Kidney tubule cell (primary cell): ENCODE measurements around the gene EYS.

ENCODE experiments used
- DNase-seq: peaks from one replicate; pipeline ENCODE4 v3.0.0-alpha.2; 2018; ENCODE audit warnings: low spot score

Gene EYS

DNA sequence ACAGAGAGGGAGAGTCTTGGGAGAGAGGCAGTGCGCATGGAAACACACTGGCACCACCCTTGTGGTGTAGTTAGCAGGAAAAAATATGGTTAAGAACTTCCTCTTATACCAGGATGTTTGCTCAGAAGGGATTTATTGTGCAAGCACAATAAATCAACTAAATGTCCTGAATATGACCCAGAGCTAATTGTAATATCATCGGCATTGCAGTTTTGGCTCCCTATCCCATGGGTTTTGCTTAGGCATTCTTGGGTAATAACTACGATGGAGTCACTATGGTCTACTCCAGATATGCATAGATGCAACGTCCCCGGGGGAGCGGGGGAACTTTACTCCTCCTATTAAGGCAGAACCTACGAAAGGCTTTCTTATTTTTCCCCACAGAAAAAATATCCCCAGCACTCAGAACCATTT, 751.6 kb downstream of the EYS start:
- DNase-seq, result no peak

DNA sequence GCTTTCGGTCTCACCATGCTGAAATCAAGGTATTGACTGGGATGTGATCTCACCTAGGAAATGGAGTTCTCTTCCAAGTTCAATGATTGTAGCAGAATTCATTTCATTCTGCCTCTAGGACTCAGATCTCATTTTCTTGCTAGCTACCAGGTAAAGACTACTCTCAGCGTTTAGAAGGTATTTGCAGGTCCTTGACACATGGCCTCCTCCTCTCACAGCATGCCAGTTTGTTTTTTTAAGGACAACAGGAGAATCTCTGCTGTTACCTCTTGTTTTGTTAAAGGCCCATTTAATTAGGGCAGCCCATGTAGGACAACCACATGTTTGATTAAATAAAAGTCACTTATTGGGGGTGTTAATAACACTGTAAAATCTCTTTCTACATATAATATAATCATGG, 757.8 kb downstream of the EYS start:
- no peak for DNase-seq

DNA sequence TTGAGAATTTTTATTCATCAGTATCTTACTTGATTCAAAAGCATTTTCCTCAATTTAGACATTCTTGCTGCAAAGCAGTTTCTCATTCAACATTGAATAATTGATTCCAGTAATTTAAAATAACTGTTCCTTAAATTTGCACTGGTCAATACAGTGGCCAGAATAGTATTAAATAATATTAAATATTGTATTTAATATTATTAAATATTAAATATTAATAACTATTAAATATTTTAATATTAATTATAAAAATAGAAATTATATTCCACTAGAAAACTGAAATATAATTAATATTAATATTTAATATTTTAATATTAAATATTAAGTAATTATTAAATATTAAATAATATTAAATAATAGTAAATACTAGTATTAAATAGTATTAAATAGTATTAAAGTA, 758.8 kb downstream of the EYS start:
- DNase-seq, result no peak

DNA sequence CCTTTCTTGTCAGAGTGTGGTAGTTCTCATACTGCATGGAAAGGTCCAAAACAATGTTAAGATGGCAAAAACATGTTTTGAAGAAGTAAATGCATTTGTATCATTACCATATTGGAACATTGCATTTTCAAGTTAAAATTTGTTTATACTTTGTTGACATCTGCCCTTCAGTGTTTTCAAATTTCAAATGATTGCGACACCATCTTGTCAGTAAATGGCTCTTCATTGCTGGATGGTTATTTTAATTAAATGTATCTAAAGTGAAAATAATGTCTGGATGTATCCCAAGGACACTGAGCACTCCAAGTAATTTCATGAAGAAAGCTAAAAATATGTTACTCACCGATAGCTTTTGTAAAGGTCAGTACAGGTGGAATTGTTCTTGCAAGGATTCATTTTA, 761.6 kb downstream of the EYS start:
- DNase-seq, result no peak

DNA sequence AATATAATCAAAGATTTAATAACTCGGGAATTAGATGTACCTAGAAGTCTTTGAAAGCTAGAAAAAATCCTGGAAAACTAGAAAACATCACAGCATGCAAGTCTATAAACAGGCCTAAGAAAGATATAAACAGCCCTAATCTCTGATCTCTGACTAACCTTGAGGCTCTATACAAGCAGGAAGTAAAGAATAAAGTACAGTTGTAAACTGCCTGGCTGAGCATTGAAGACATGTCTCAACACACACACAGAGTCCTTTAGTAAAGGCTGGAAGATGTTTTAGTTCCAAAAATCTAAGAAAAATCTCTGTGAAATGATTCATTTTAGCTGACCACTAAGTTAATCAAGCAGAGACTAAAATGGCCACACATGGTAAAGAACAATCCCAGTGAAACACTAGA, 774.5 kb downstream of the EYS start:
- no peak for DNase-seq

DNA sequence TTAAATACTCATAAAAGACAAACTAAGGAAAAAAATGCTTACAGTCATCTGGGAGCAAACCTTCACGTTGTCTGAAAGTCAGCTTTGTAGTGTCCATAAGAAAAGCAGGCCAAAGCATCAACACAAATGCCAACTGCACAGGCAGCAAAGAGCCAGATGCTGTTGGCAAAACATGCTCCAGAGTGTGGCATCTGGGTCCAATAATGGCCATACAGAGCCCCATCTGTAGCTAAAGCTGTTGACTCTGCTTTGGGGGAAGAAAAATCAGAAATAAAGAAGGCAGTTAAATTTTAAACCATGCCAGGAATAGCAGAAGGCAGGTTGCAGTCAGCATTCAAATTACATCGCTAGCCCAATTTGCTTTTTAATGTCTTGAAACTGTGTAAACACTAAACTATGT, 776.3 kb downstream of the EYS start:
- no peak for DNase-seq

DNA sequence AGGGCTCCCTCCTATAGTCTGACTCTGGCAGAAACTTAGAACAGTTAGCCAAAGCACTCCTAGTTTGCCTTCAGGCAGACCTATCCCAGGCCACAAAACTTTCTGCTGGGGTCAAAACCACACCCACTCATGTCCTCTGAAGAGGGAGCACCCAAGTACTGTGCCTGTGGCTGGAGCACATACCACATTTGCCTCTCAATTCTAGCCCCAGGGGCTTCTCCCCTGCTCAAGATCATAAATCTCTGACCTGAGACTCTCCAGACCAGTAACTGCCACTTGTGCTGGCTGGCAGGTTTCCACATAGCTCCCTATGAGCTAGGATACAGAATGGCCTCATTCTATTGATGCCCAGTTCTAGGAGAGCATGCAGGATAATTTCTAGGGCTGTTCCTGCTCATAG, 781.0 kb downstream of the EYS start:
- DNase-seq, result no peak

DNA sequence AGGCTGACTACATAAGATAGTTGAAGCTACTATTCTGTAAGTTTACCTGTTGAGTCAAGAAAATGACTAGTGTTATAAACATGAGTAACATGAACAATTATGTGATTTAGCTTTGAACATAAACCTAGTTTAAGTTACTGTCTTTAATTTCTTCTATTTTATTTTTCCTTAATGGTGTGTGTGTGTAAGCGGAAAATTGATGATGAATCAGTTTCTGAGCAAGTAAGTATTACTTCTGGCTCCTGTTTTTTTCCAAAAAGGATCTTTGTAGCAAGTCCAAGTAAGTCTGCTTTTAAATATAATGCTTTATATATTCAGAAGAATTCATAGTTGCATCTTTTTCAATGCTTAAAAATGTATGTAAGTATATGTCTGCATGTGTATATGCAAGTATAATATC, 786.8 kb downstream of the EYS start:
- DNase-seq, result no peak

DNA sequence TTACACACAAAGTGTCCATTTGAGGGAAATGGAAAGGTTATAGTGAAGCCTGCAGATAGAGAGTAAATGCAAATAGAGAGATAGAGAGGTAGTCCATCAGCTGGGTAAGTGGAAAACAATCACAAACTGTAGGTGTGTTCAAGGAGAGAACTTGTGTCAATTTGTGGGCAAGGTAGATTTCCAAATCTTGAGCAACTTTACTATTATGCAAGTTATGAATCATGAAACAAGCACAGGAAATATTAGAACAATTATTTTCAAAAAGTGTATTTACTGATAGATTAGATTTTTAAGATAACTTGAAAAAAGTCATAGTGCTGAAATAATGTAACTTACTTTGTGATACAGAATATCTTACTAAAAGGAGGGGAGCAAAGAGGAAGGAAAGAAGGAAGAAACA, 792.9 kb downstream of the EYS start:
- DNase-seq, result no peak

DNA sequence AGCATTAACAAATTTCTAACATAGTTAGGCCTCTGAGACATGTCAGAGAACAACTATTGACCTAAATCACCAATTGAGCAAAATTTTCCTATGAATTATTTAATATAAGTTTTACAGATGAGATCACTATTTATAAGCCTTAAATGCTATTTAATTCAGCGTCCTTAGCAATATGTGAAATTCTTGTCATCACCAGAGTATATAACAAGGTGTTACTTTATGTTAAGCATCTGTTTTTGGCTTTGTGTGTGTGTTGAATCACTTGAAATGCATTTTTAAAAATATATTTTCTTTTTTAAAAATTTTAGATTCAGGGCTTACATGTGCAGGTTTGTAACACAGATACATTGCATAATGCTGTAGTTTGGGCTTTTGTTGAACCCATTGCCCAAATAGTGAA, 794.1 kb downstream of the EYS start:
- DNase-seq, result no peak

DNA sequence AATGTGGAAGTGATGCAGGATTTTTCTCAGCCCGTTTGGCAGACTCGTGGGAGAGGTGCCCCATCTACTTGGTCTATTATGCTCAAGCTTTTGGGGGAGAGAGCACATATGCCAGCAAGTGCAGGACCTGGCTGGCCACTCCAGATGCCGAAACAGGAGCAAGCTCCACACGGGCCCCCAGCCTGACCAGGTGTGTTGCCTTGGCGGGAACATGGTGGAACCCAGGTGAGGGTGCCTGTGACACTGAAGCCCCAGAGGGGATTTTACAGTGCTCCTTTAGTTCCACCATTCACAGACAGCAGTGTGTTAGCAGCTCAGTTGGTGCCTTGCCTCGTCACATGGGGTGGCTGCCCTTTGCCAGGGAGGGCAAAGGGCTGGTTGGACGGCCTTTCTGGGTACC, 798.9 kb downstream of the EYS start:
- no peak for DNase-seq

DNA sequence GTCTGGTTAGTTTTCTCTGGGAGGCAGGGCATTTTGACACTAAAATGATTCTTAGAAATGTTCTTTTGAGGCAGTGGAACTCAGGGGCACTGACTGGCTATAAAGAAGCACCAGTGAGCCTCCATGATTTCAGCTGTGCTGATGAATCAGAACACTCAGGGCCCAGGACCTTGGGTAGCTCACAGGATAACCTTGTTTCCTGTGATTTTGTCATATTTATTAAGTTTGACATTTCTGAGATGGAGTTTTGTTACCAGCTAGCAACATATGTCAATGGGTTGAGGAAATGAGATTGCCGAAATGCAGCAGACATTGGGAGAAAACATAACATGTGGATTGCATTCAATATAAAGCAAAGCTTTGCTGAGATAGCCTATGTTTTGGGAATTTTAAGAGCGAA, 802.4 kb downstream of the EYS start:
- DNase-seq, result no peak

DNA sequence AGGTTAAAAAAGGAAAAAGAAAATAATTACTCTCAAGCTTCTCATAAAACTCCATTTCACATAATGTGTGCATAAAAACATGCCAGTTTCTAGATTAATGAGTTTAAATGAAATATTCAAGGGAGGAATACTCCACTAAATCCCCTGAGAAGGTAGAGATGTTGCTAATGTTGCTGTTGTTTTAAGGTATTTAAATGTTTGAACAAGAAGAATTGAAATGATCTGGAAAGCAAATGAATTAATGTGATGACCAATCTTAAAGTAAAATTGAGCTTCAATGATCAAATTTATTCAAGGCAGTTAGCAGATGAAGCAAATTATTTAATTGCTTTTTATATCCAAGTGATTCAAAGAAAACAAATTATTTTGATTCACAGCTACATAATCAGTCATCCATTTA, 804.4 kb downstream of the EYS start:
- no peak for DNase-seq

DNA sequence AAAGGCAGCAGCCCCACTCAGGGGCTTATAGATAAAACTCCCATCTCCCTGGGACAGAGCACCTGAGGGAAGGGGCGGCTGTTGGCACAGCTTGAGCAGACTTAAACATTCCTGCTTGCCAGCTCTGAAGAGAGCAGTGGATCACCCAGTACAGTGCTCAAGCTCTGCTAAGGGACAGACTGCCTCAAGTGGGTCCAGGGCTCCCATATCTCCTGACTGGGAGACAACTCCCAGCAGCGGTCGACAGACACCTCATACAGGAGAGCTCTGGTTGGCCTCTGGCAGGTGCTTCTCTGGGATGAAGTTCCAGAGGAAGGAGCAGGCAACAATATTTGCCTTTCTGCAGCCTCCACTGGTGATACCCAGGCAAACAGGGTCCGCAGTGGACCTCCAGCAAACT, 810.1 kb downstream of the EYS start:
- no peak for DNase-seq

DNA sequence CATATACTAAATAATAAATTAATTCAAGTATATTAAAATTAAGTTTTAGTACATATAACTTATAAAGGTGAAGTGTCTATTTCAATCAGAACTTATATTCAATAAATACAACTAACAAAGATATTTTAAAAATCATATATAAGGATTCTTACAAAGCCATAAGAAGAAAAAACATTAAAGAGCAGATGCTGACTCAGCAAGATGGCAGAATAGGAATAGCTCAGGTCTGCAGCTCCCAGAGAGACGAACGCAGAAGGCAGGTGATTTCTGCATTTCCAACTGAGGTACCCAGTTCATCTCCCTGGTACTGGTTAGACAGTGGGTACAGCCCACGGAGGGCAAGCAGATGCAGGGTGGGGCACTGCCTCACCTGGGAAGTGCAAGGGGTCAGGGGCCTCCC, 811.1 kb downstream of the EYS start:
- no peak for DNase-seq

DNA sequence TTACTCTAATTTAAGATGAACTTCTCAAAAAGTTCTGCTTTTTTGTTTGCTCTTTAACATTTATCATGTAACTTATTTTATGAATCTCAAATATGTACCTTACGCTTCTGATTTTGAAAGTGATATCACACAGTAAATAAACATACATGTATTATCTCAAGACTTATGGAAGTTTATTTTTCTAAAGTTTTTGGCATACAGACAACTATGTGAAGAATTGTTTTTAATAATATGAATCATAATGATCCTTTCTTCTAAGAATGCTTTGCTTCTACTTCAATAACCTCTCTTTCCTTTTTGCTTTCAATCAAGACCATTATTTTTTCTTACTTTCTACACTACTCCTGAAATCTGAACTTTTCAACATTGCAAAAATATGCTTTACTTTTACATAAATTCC, 816.4 kb downstream of the EYS start:
- DNase-seq, result no peak

DNA sequence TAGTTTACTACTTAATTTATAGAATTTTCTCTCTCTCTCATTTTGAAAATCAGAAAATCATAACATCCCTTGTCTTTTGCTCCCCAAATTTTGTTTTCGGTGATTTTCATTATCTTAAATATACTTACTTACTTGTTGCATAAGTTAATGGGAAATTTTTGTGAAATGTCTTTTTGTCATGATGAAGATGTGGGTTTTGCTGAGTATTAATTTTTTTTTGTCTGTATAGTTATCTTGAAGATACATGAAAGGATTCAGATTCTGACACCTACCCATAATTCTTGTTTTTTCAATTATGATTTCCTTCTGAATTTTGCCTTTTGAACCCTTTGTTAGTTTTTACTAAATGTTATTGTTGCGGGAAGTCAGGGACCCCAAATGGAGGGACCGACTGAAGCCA, 817.9 kb downstream of the EYS start:
- no peak for DNase-seq

DNA sequence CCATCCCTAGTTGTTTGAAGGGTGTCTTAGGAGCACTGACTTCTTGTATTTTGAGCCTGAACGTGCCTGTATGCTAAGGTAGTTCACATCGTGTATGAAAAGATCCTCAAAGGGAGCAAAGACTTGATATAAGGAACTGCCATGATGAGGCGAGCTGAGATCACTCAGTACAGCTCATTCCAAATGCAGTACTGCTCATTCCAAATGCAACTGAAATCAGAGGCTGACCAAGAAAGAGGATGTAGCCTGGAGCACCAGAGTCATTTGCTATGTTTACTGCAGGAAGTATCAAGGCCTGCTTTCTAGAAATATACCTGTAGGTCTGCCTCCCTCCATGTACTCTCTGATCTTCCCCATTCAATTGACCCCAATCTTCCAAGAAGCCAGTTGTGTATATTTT, 832.2 kb downstream of the EYS start:
- no peak for DNase-seq

DNA sequence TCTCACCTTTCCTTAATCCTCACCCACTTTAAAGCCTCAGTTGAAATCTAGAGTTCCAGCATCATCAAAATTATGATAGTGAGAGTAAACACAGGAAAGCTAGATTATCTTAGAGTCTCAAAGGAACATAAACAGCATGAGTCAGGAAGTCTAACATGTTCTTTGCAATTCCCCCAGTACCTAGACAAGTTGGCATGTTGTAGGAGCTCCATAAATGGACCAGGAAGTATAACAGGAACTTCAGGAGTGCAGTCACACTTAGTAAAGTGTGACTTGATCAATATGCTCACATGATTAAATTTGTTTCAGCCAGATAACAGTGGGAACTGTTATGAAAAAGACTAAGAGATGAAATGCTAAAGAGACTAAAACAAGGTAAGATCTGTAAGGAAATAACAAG, 834.4 kb downstream of the EYS start:
- DNase-seq, result no peak

DNA sequence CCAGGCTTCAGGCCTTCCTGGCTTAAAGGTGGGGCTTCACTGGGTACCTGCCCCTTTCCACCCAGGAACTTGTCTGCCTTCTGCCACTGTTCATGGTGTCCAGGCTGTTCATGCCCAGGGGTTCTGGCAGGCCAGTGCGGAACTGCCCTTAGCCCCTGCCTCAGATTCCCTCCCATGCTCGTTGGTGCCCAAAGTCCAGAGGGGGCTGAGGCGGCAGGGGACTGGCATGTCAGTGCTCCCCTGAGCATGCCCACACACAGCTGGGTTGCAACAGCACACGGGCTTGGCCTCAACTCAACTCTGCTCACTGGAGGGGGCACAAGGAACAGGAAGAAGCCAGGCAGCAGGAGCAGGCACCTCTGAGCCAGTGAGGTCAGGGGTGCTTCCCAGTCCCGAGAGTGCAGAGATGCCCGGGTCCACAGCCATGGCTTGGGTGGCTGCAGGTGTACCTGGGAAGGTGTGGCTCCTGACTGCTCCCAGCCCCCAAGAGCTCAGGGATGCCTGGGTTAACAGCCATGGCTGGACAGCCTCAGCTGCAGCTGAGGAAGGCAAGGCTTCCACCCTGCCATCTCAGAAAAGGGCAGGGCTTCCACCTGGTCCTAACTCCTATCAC, 845.9 kb downstream of the EYS start:
- DNase-seq, result no peak

DNA sequence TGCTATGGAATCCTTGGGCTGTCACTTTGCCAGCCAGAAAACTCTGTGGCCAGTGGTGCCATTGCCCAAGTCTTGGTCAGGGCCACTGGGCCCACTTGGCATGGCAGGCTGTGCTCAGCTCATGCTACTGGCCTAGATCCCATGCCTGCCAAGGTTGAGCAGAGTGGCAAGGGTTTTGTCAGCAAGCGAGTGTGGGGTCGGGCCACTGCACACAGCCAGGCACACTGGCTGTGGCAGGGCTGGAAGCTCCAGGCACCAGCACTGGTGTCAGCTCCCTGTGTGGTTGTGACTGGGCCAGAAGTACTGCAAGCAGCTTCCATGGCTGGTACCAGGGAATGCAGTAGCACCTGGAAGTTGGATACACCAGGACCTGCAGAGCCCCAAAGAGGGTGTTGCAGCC, 846.8 kb downstream of the EYS start:
- DNase-seq, result no peak

DNA sequence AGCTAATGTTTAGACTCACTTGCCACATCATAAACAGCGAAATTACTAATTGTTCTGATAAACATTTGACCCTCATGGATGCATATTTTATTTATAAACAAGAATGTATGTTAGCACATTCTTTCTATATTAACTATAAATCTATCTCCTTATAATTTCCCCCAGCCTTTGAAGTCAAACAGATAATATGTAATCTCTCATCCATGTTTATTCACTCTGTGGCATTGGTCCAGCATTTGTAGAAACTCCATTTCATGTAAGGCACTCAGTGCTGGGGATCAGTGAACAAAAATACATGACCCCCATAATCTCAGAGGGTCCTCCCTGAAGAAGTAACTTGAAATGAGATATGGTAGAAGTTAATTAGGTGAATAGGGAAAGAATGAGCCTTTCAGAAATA, 856.9 kb downstream of the EYS start:
- no peak for DNase-seq

DNA sequence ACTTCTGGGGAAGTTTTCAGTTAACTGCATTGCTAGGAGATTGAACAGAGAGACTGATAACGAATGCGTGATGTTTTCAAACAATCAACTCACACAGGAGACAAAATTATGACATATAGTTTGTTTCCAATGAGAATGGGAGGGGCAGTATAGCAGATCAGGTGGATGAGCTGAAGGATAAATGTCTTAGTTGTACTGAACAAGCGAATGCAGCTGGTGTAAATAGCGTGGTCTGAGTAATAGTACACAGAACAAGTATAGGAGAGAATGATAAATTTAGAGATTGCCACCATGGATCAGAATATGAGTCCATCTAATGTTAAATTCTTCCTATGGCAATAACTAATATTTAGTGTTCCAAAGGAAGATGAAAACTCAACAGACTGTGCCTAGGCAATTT, 858.6 kb downstream of the EYS start:
- no peak for DNase-seq

DNA sequence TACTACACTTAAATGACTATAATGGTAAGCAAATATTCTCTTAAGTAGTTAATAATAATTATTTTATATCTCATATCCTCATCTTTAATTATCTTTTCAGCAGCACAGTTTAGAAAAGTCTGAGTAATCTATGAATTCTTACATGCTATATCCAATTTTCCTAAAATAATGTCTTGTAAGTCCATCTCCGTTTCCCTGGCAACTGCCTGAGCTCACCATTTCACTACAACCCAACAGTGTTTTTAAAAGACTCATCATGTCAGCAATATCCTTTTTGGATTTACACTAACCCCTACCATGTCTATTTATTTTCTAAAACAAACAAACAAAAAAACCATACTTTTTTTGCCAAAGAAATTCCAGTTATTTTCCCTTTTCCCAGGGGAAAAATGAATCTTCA, 859.6 kb downstream of the EYS start:
- DNase-seq, result no peak

DNA sequence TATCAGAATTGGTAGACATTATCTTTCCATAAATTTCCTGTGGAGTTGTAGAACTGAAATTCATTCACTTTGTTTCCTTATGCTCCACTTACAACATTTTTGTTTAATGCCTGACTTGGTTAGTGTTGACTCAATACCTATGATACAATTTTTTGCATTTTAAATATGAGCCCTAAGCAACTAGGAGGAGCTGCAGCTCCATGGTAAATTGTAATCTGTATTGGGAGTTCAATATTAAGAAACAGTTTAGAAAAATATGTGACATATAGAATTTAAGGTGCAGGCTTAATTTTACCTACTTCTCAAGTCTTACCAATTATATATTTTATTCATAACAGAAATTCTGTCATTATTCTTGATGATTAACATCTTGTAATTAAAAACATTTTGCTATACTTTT, 868.3 kb downstream of the EYS start:
- DNase-seq, result no peak
